Glomerular endothelial cell (primary cell): ENCODE data around the gene CRYBG3. TPM values are rescaled to one million over a fixed set of nuclear protein-coding genes. Genes with fewer than 3 reads are reported as not detected.
"Not testable (repeated sequence)": the region's sequence is repeated elsewhere in the genome, so short reads cannot be mapped to it uniquely, and the experiment has no call there.

ENCODE experiments used
- DNase-seq: peaks from one replicate; pipeline ENCODE4 v3.0.0-alpha.2; 2011; ENCODE audit warnings: low read depth, low spot score; ENCODE audit errors: extremely low read depth
- total RNA-seq: library from RNA; depleted of rRNA; stranded (reverse); fragments of >200 nt; gene quantifications from 2 replicates; pipeline ENCODE4 v1.2.3, GENCODE V29; 2015

The CRYBG3 gene
- 14.8 and 22.3 TPM in 2 replicates for total RNA-seq

GRCh38 chr3:97821774-97822358, at the start of gene CRYBG3:
Gene CRYBG3 (plus strand): TSS chr3:97822011. CDS start chr3:97822207, 196 bp downstream.
- DNase-seq = no peak

GRCh38 chr3:97772926-97773325, 48.9 kb upstream of the CRYBG3 start:
- DNase-seq = no peak

- no peak for DNase-seq
Observed at GRCh38 chr3:97778152-97778551, 43.7 kb upstream of the CRYBG3 start.

DNA sequence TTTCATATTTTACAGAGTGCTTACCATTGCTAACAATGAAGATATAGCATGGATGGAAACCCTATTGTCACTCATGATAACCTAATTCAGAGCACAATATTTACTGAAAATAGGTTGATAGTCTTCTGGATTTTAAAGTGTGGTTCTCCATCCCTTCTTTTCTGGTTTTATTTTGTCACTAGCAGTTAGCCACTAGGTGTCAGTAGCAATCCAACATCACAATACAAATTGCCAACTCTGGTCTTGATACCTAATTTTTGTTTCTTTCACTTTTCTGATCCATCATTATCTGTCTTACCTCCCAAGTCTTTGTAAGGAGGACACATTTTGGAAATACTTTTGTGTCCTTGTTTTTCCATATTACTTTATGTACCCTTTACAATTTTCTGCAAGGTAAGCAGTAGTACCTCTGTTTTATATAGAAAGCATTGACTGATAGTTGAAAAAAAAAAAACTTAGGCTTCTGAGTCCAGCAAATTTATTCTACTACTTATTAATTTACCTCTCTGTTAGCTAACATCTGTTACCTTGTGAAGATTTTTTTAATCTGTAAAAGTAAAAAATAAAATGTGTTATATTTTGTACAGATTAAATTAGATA, 28.3 kb upstream of the CRYBG3 start:
- peak; percentile 39 for DNase-seq

DNA sequence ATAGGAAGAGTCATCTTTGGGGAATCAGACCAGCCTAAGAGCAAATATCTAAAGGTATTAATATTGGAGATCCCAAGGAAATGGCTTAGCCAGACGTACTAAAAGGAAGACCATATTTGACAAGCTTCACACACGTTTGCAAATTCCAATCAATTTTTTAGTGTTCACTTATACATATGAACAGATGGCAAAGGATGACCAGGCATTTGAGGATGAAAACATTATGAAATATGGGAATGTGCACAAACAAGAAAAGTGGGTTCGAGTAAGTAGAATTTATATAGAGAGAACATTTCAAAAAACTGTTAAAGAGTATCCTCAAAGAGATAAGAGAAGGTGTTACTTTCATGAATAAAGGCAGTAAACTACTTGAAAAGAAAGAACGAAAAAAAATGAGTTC, 25.9 kb upstream of the CRYBG3 start:
- no peak for DNase-seq

GRCh38 chr3:97804471-97804870, 17.3 kb upstream of the CRYBG3 start:
- DNase-seq = no peak

DNA sequence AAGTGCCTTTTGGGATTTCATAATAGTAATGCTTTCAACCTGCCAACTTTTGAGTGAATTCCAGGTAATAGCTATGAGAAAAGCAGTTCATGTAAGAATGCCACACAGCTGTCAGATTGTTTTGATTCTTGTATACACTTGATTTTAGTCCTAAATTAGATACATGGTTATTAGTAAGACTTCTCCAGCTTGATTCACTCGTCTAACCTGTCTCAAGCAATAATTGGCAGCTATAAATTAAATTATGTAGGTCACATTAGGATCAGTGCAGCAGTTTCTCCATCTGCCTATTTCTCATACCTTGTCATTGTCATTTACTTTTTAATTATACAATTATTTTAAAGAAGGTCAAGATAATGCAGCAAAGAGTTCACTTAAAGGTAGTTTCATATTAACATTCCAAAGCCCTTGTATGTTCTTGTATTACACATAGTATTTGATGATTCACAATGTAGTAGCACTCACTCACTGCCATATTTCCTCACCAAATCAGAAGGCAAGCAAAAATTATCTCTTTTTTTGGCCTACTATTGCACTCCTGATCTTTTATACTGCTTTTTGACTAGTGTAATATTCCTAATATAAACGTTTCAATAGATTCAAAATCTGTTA, 10.9 kb upstream of the CRYBG3 start:
- no peak for DNase-seq

DNA sequence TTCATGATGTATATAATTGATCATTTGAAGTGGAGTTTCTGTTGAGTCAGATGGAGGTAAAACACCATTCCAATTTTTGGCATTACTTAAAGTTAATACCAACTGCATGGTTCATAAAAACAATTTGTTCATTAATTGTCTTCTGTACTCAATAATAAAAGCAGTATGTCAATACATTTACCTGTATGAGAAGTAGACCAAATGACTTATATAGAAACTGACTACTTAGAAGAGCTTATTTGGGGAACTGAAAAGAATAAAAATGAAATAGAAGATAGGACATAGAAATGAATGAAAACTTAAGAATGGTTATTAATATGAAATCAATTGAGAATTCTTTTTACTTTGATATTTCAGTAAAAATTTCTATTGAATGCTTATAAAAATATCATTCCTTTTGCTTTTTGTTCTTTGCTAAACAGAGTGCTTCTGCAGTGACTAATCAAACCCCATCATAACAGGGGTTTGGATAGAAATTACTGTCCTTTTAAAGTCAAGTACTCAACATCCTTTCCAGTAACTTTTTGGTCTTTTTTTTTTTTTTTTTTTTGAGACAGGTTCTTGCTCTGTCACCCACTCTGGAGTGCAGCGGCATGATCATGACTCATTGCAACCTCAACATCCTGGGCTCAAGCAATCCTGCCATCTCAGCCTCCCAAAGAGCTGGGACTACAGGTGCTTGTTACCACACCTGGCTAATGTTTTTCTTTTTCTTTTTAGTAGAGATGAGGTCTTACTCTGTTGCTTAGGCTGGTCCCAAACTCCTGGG, 6.5 kb upstream of the CRYBG3 start:
- DNase-seq = no peak

DNA sequence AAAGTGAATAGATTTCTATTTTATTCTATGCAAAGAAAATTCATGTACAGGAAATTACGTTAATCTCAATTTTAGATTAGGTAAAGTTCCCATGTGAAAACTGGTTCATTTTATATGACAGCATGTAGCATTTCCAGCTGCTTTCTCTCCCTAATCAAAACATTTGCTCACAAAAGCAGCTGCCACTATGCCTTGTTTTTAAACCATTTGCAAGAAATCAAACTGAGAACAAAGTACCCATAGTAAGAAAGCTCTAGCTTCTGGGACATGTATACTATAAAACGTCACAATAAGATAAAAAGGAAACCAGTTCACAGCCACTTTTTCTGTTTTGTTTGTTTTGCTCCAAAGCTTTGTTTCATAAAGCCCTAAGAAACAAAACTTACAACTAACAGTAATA, 5.0 kb upstream of the CRYBG3 start:
- no peak for DNase-seq

GRCh38 chr3:97817965-97818364, 3.8 kb upstream of the CRYBG3 start:
- no peak for DNase-seq

- DNase-seq = no peak
Observed at GRCh38 chr3:97820780-97821179, 1.0 kb upstream of the CRYBG3 start.

DNA sequence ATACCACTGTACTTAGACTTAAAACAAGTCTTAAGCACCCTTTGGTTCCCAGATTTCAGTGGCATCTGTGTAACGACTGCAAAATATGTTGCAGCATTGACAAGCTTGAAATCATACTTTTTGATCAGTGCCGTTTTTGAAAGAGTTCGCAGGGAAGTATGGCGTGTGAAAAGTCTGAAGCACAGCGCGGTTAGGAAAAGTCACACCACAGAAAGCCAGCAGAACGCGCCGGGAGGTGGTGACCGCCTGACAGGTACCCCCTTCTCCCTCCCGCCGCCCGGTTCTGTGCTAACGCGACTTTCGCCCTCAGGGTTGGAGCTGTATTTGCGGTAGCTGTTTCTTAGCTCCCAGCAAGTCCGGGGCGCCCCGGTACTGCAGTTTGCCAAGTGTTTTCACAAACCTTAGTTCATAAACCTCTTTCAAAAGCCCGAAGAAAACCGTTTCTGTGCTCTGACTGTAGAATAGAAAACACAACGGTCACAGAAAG, 481 bp upstream of the CRYBG3 start:
- DNase-seq = no peak

DNA sequence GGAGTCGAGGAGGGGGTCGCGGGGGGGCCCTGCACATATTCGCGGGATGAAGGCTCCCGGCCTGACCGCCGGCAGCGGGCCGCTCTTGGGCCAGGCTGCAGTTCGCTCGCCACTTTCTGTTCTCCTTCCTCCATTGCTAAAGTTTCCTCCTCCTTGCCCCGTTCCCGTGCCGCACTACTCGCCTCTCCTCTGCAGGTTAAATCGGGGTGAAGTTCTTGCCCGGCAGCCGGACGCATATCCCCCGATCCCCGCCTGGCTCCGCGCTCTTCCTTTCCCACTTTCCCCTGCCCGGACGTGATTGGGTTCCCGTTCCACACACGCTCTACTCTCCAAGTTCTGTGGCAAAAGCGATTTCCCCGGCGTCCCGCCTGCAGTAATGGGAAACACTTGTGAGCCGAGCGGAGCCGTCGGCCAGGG, 556 bp downstream of the CRYBG3 start:
- no peak for DNase-seq

GRCh38 chr3:97823046-97824004, 1.5 kb downstream of the CRYBG3 start:
- no peak for DNase-seq

GRCh38 chr3:97825101-97825500, 3.3 kb downstream of the CRYBG3 start:
- no peak for DNase-seq

GRCh38 chr3:97827741-97828471, 6.1 kb downstream of the CRYBG3 start:
- no peak for DNase-seq

GRCh38 chr3:97829198-97829597, 7.4 kb downstream of the CRYBG3 start:
- no peak for DNase-seq

DNA sequence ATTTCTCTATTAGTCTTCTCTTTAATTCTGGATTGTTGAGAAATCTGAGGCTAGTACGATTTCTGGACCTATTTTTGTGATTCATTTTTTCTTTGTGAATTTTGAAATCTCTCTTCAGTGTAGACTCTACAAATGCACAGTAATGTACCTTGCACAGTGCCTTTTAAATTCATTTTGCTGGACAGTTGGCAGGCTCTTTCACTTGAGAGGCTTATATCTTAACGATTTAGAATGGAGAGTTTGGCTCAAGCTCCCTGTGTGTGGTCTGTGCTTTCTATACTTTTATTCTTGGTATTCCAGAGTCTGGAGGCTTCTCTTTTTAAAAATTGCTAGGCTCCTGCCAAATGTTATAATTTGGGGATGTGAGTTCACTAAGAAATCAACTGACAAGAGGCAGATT, 8.8 kb downstream of the CRYBG3 start:
- DNase-seq = no peak

DNA sequence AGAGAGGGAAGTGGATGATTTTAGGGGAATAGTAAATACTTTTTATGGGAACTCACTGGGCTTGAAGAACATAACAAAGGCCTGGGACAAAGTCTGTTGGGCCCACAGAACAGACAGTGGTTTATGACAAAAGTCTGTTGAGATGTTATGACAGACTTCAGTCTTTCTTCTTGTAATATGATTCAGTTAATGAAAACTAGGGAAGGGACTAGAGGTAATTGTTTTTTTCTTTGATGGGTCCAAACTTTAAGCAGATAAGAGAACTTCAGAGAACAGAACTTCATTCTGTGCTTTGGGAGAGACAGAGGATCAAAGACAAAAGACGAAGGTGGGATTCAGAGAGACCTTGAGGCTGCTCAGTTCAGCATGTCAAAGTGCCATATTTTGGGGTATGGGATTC, 9.3 kb downstream of the CRYBG3 start:
- DNase-seq = no peak

DNA sequence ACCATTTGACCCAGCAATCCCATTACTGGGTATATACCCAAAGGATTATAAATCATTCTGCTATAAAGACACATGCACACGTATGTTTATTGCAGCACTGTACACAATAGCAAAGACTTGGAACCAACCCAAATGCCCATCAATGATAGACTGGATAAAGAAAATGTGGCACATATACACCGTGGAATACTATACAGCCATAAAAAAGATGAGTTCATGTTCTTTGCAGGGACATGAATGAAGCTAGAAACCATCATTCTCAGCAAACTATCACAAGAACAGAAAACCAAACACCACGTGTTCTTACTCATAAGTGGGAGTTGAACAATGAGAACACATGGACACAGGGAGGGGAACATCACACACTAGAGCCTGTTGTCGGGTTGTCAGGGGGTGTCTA, 11.4 kb downstream of the CRYBG3 start:
- not testable (repeated sequence) for DNase-seq
